WTC11 (cell line): ENCODE data around the gene ZMYND8. TPM values are rescaled to one million over a fixed set of nuclear protein-coding genes. Genes with fewer than 3 reads are reported as not detected.

Source experiments
- ATAC-seq: fragments of 200-7000 bp; cut with Tn5 transposase; 2 replicates; pipeline ENCODE4 v1.10.0; 2021; ENCODE audit warnings: mild to moderate bottlenecking, moderate library complexity
- CTCF ChIA-PET: fragments of 300-600 bp; sonication (Branson Sonifier 250); formaldehyde crosslinking; loops from one replicate; lab custom pipeline; 2021; ENCODE audit warnings: antibody characterized with exemption; lab: Charles Lee
- POLR2A ChIA-PET: fragments of 350-600 bp; sonication (Branson Sonifier 250); formaldehyde crosslinking; loops from one replicate; lab custom pipeline; 2021; ENCODE audit warnings: antibody characterized with exemption; lab: Charles Lee
- DNase-seq: peaks from one replicate; pipeline ENCODE4 v3.0.0; 2021; ENCODE audit warnings: low spot score
- H3K27ac Mint-ChIP-seq: 2 replicates; pipeline ENCODE4 v1.8.0; 2021; ENCODE audit warnings: mixed read lengths
- H3K27me3 Mint-ChIP-seq: 2 replicates; pipeline ENCODE4 v1.8.0; 2021; ENCODE audit warnings: low read depth, mild to moderate bottlenecking, moderate library complexity, mixed read lengths
- H3K36me3 Mint-ChIP-seq: 2 replicates; pipeline ENCODE4 v1.8.0; 2021; ENCODE audit warnings: mixed read lengths
- H3K4me1 Mint-ChIP-seq: 2 replicates; pipeline ENCODE4 v1.8.0; 2022; ENCODE audit warnings: mixed read lengths
- H3K4me3 Mint-ChIP-seq: 2 replicates; pipeline ENCODE4 v1.8.0; 2021; ENCODE audit warnings: mild to moderate bottlenecking, moderate library complexity, mixed read lengths
- H3K9me3 Mint-ChIP-seq: 2 replicates; pipeline ENCODE4 v1.8.0; 2021; ENCODE audit warnings: mixed read lengths
- AR ChIP-seq: fragments of 250-450 bp; sonication (Bioruptor Pico); IDR thresholded peaks from 2 replicates; pipeline ENCODE4 v1.9.0; 2021; ENCODE audit warnings: mild to moderate bottlenecking
- E2F4 ChIP-seq: sonication (generic); formaldehyde crosslinking; IDR thresholded peaks from 2 replicates; pipeline ENCODE4 v1.8.1; 2022; ENCODE audit warnings: low read depth, mild to moderate bottlenecking, moderate library complexity, missing genetic modification reagents, borderline replicate concordance
- GTF2I ChIP-seq: fragments of 250-450 bp; sonication (Bioruptor Pico); conservative IDR thresholded peaks from 2 replicates; pipeline ENCODE4 v1.4.0; 2021; ENCODE audit warnings: mild to moderate bottlenecking
- HMGA2 ChIP-seq: fragments of 250-450 bp; sonication (Bioruptor Pico); IDR thresholded peaks from 2 replicates; pipeline ENCODE4 v1.4.0; 2021; ENCODE audit warnings: mild to moderate bottlenecking, moderate library complexity
- KAT7 ChIP-seq: sonication (generic); formaldehyde crosslinking; IDR thresholded peaks from 2 replicates; pipeline ENCODE4 v1.8.1; 2023; ENCODE audit warnings: missing genetic modification reagents, mild to moderate bottlenecking, borderline replicate concordance
- NFYB ChIP-seq: sonication (generic); formaldehyde crosslinking; conservative IDR thresholded peaks from 2 replicates; pipeline ENCODE4 v1.8.0; 2022; ENCODE audit warnings: low read depth, missing genetic modification reagents
- NR1H2 ChIP-seq: sonication (generic); formaldehyde crosslinking; IDR thresholded peaks from 2 replicates; pipeline ENCODE4 v1.9.0; 2021; ENCODE audit warnings: mild to moderate bottlenecking, moderate library complexity, missing genetic modification reagents
- NR2C2 ChIP-seq: sonication (generic); formaldehyde crosslinking; IDR thresholded peaks from 2 replicates; pipeline ENCODE4 v1.8.0; 2022; ENCODE audit warnings: mild to moderate bottlenecking, missing genetic modification reagents
- PRDM15 ChIP-seq: sonication (generic); formaldehyde crosslinking; IDR thresholded peaks from 2 replicates; pipeline ENCODE4 v1.8.0; 2022; ENCODE audit warnings: missing genetic modification reagents
- SOX15 ChIP-seq: fragments of 250-450 bp; sonication (Bioruptor Pico); IDR thresholded peaks from 2 replicates; pipeline ENCODE4 v1.9.0; 2021; ENCODE audit warnings: mild to moderate bottlenecking
- SP1 ChIP-seq: sonication (generic); formaldehyde crosslinking; conservative IDR thresholded peaks from 2 replicates; pipeline ENCODE4 v1.8.1; 2022; ENCODE audit warnings: missing genetic modification reagents
- STAT6 ChIP-seq: sonication (generic); formaldehyde crosslinking; conservative IDR thresholded peaks from 2 replicates; pipeline ENCODE4 v1.8.1; 2023; ENCODE audit warnings: mild to moderate bottlenecking, low read depth, missing genetic modification reagents, moderate library complexity
- TEAD1 ChIP-seq: sonication (generic); formaldehyde crosslinking; IDR thresholded peaks from 2 replicates; pipeline ENCODE4 v1.8.0; 2022; ENCODE audit warnings: mild to moderate bottlenecking, missing genetic modification reagents
- ZMAT4 ChIP-seq: fragments of 250-450 bp; sonication (Bioruptor Pico); IDR thresholded peaks from 2 replicates; pipeline ENCODE4 v1.9.0; 2021; ENCODE audit warnings: mild to moderate bottlenecking
- ZNF138 ChIP-seq: sonication (generic); formaldehyde crosslinking; conservative IDR thresholded peaks from 2 replicates; pipeline ENCODE4 v1.8.1; 2022; ENCODE audit warnings: mild to moderate bottlenecking, moderate library complexity, missing genetic modification reagents
- ZSCAN18 ChIP-seq: fragments of 250-450 bp; sonication (Bioruptor Pico); IDR thresholded peaks from 2 replicates; pipeline ENCODE4 v2.1.2; 2022; ENCODE audit warnings: mild to moderate bottlenecking, moderate library complexity
- total RNA-seq: library from RNA; stranded (reverse); gene quantifications from 3 replicates; pipeline ENCODE4 v1.2.3, GENCODE V29; 2021

Gene ZMYND8
- total RNA-seq, 1 experiment from 2014 or later, result 114 TPM

- DNase-seq (no peak), ATAC-seq (no peak)
- ChIA-PET POLR2A (interaction anchor here (0.5 kb wide), 1 partner anchor 1944 kb away, joined by 3 read pairs; no protein-coding TSS in a partner anchor), CTCF (interaction anchor here (2.6 to 6.6 kb wide), 2 partner anchors 11 to 167 kb away, joined by 11 to 37 read pairs; no protein-coding TSS in a partner anchor)
- H3K4me3 Mint-ChIP-seq, result no peak overlapping the region
- no peak for TF ChIP-seq GTF2I
- TF ChIP-seq NR1H2 (CRISPR knock-in tag), result no peak
- no peak for TF ChIP-seq KAT7 (CRISPR knock-in tag)
- TF ChIP-seq ZMAT4 (CRISPR knock-in tag), result no peak
- TF ChIP-seq AR (CRISPR knock-in tag), result no peak
- no peaks in the 10 kb centered on the region for H3K9me3 Mint-ChIP-seq
- no peaks in the 10 kb centered on the region for H3K27me3 Mint-ChIP-seq
- peaks cover 61% of the 10 kb centered on the region for H3K36me3 Mint-ChIP-seq
- H3K27ac Mint-ChIP-seq, result peak overlapping the region; percentile 13; the same call in 1 of the 2 replicates
- H3K4me1 Mint-ChIP-seq, result peaks cover 3% of the 10 kb centered on the region; the same call in 1 of the 2 replicates
Measured at GRCh38 chr20:47216819-47217410, 139.6 kb downstream of the ZMYND8 start.

GRCh38 chr20:47215653-47216397 is 140.7 kb downstream of the ZMYND8 start:
- Mint-ChIP-seq H3K36me3 (peaks cover 52% of the 10 kb centered on the region), H3K4me1 (peaks cover 3% of the 10 kb centered on the region; the same call in 1 of the 2 replicates), H3K27me3 (no peaks in the 10 kb centered on the region), H3K27ac (peak overlapping the region; percentile 36; the same call in 1 of the 2 replicates), H3K4me3 (no peak overlapping the region), H3K9me3 (no peaks in the 10 kb centered on the region)
- DNase-seq (no peak), ATAC-seq (no peak; the same call in 1 of the 2 replicates)
- ChIA-PET POLR2A (no interaction called here), CTCF (interaction anchor here (2.6 kb wide), 1 partner anchor 10 kb away, joined by 11 read pairs; no protein-coding TSS in a partner anchor)
- no peak for TF ChIP-seq NR2C2 (CRISPR knock-in tag)
- TF ChIP-seq NFYB (CRISPR knock-in tag), result no peak
- no peak for TF ChIP-seq E2F4 (CRISPR knock-in tag)
- no peak for TF ChIP-seq HMGA2 (CRISPR knock-in tag)
- no peak for TF ChIP-seq TEAD1 (CRISPR knock-in tag)
- no peak for TF ChIP-seq PRDM15 (CRISPR knock-in tag)
- TF ChIP-seq ZNF138 (CRISPR knock-in tag), result no peak
- TF ChIP-seq SP1 (CRISPR knock-in tag), result no peak
- no peak for TF ChIP-seq STAT6 (CRISPR knock-in tag)
- TF ChIP-seq ZSCAN18 (CRISPR knock-in tag), result no peak
- no peak for TF ChIP-seq SOX15 (CRISPR knock-in tag)
- TF ChIP-seq, all 79 proteins: peak for 0
